Suppressor macrophage treated with lipopolysaccharide for 1 hour (primary cell): ENCODE measurements around the gene PTPN7.

ENCODE experiments used
- DNase-seq, 3 donors: peaks; one replicate each; pipeline ENCODE4 v3.0.0-alpha.2; 2020 to 2022

Gene PTPN7

GRCh38 chr1:202165267-202165941 is 5.0 kb upstream of the PTPN7 start:
- DNase-seq: no peak

GRCh38 chr1:202164271-202165037 is 4.1 kb upstream of the PTPN7 start:
- DNase-seq: peak in 1 of 3 donors; percentile 41

GRCh38 chr1:202163281-202164270 is 3.2 kb upstream of the PTPN7 start:
- no peak for DNase-seq

- DNase-seq: peak; percentile 54 to 66 (median 56)
Measured at GRCh38 chr1:202162418-202163280, 2.2 kb upstream of the PTPN7 start.

- DNase-seq: peak in 2 of 3 donors; percentile 26 to 39
Measured at GRCh38 chr1:202162047-202162417, 1.6 kb upstream of the PTPN7 start.

GRCh38 chr1:202161151-202162046 is 997 bp upstream of the PTPN7 start:
- peak; percentile 39 to 53 (median 44) for DNase-seq

- peak; percentile 43 to 60 (median 52) for DNase-seq
Measured at GRCh38 chr1:202159534-202160371, 649 bp downstream of the PTPN7 start.

GRCh38 chr1:202158810-202159533 is 1.4 kb downstream of the PTPN7 start:
- DNase-seq: no peak

- DNase-seq: no peak
Measured at GRCh38 chr1:202157945-202158344, 2.5 kb downstream of the PTPN7 start.

- DNase-seq: no peak
Measured at GRCh38 chr1:202156590-202156989, 3.8 kb downstream of the PTPN7 start.

GRCh38 chr1:202155478-202156021 is 4.9 kb downstream of the PTPN7 start:
- DNase-seq: peak; percentile 95 to 96 (median 96)

- DNase-seq: peak; percentile 32 to 60 (median 53)
Measured at GRCh38 chr1:202154766-202155477, 5.5 kb downstream of the PTPN7 start.

- no peak for DNase-seq
Measured at GRCh38 chr1:202154148-202154765, 6.1 kb downstream of the PTPN7 start.

GRCh38 chr1:202153284-202153683 is 7.1 kb downstream of the PTPN7 start:
- no peak for DNase-seq

GRCh38 chr1:202152399-202152798 is 8.0 kb downstream of the PTPN7 start:
- no peak for DNase-seq

- DNase-seq: no peak
Measured at GRCh38 chr1:202151045-202151444, 9.4 kb downstream of the PTPN7 start.

- no peak for DNase-seq
Measured at GRCh38 chr1:202150602-202151001, 9.8 kb downstream of the PTPN7 start.

GRCh38 chr1:202150187-202150586 is 10.2 kb downstream of the PTPN7 start:
- DNase-seq: no peak
